Measurements from ENCODE around the gene GOLGA6A. TPM values are rescaled to one million over a fixed set of nuclear protein-coding genes. Genes with fewer than 3 reads are reported as not detected.
"Not testable (repeated sequence)": the region's sequence is repeated elsewhere in the genome, so short reads cannot be mapped to it uniquely, and the experiment has no call there.

The GOLGA6A gene
- total and polyA plus RNA-seq, 2 of the 13 experiments (the other 11 are each of a cell fraction or from before 2014, with no cell fraction given): 0.04 to 0.22 TPM

DNA sequence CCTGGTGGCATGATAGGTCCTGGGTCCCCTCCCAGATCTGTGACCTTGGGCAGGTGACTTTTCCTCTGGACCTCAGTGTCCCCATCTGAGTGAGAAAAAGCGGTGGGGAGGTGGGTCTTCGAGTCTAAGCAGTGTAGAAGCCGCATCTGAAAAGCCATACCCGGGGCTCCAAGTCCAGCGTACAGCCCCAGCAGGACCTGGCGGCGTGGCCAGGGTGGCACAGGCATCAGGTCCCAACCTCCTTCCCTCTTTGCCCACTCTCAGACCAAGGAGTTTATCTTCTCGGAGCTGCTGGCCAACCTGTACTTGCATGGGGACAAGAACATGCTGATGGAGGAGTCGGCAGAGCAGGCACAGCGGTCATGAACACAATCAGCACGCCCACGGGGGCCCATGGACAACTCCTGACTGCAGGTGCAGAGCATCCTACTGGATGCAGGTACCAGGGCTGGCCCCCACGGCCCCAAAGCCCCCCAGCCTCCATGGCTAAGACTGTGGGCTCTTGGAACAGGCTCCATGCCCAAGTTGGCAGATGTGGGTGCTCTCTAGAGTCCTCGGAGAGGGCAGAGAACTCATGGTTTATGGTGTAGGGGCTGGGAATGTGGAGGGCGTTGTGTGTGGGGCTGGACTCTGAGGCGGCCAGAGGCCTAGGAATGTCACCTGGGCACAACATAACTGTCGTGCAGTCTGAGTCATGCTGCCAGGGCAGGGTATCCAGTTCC, 18.8 kb downstream of the GOLGA6A start:
- H3K27ac ChIP-seq (ENCODE audit: extremely low read length, insufficient read depth, low read length); intact Hi-C loops (cut with micrococcal nuclease; ENCODE audit: unreplicated experiment); in situ Hi-C loops (cut with HindIII; ENCODE audit: extremely low pct_ligation_motif_present, low pct_unique_long_range_greater_than_20kb); H2AFZ ChIP-seq (ENCODE audit: low read length); H3K9ac ChIP-seq (ENCODE audit: insufficient read depth, low read depth, low read length); H3K4me3 ChIP-seq (replicated peaks in 1 of 3; ENCODE audit: insufficient read depth in 1 of 3, low read depth in 2 of 3, low read length in 3 of 3); POLR2A ChIA-PET; H4K20me1 ChIP-seq (ENCODE audit: insufficient read depth, low read length); H3K4me1 ChIP-seq (ENCODE audit: insufficient read depth, low read length); H3K9me3 ChIP-seq (ENCODE audit: low read length); CTCF ChIA-PET (ENCODE audit: low intra/inter-chr PET ratio, low total read pairs); DNase-seq (ENCODE audit: low spot score); FAIRE-seq; ATAC-seq; H3K4me2 ChIP-seq (ENCODE audit: low read depth, low read length); H3K27me3 ChIP-seq (ENCODE audit: control insufficient read depth in 1 of 2, insufficient read depth in 2 of 2, low read length in 2 of 2); H3K79me2 ChIP-seq (ENCODE audit: insufficient read depth, low read length); BruUV-seq (replicated peaks); H3K36me3 ChIP-seq (replicated peaks in 1 of 2; ENCODE audit: control insufficient read depth in 1 of 2, insufficient read depth in 2 of 2, low read length in 2 of 2): not testable (repeated sequence)
- WGBS (ENCODE audit: low lambda C conversion rate): 0% methylated on average over 1 of the region's 17 CpGs

DNA sequence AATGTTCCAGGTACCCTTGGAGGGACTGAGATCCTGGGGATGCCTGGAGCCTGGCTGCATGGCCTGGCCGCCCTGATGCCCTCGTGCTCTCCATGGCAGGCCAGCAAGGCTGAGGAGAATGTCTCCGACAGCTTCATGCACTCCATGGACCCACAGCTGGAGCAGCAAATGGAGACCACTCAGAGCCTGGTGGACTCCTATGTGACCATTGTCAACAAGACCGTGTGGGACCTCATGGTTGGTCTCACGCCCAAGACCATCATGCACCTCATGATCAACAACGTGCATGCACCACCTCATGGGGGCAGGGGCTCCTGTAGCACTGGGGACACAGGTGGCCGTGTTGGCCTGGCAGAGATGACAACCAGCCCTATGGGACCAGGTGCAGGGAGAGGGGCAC, 19.7 kb downstream of the GOLGA6A start:
- in situ Hi-C loops (cut with HindIII; ENCODE audit: extremely low pct_ligation_motif_present, low pct_unique_long_range_greater_than_20kb): no loop called here
- no peak for FAIRE-seq
- ChIA-PET CTCF (ENCODE audit: low intra/inter-chr PET ratio, low total read pairs) (no interaction called here), POLR2A (no interaction called here)
- H4K20me1 ChIP-seq (ENCODE audit: insufficient read depth, low read length): no peaks in the 10 kb centered on the region
- no peaks in the 10 kb centered on the region for H3K9me3 ChIP-seq (ENCODE audit: low read length)
- no peak overlapping the region for H3K4me2 ChIP-seq (ENCODE audit: low read depth, low read length)
- H3K36me3 ChIP-seq (replicated peaks in 1 of 2; ENCODE audit: control insufficient read depth in 1 of 2, insufficient read depth in 2 of 2, low read length in 2 of 2): no peaks in the 10 kb centered on the region
- no peak overlapping the region for H2AFZ ChIP-seq (ENCODE audit: low read length)
- no peaks in the 10 kb centered on the region for H3K27me3 ChIP-seq (ENCODE audit: control insufficient read depth in 1 of 2, insufficient read depth in 2 of 2, low read length in 2 of 2)
- DNase-seq (ENCODE audit: low spot score): no peak
- intact Hi-C loops (cut with micrococcal nuclease; ENCODE audit: unreplicated experiment): no loop called here
- WGBS (ENCODE audit: low lambda C conversion rate): no CpG with 5 or more reads among the region's 7 CpGs
- H3K4me1 ChIP-seq (ENCODE audit: insufficient read depth, low read length): no peaks in the 10 kb centered on the region
- H3K79me2 ChIP-seq (ENCODE audit: insufficient read depth, low read length): no peaks in the 10 kb centered on the region
- BruUV-seq (replicated peaks): no TSS peak
- ATAC-seq: no peak
- no peak overlapping the region for H3K27ac ChIP-seq (ENCODE audit: extremely low read length, insufficient read depth, low read length)
- no peak overlapping the region for H3K9ac ChIP-seq (ENCODE audit: insufficient read depth, low read depth, low read length)
- no peak overlapping the region for H3K4me3 ChIP-seq (replicated peaks in 1 of 3; ENCODE audit: insufficient read depth in 1 of 3, low read depth in 2 of 3, low read length in 3 of 3)
- TF ChIP-seq ZNF580 (CRISPR knock-in tag; IDR thresholded peaks at IDR 0.05; ENCODE audit: borderline replicate concordance, low read depth) (no peak), FOXJ3 (CRISPR knock-in tag; IDR thresholded peaks at IDR 0.05; ENCODE audit: borderline replicate concordance) (no peak), EED (CRISPR knock-in tag; IDR thresholded peaks at IDR 0.05) (no peak), CBX2 (IDR thresholded peaks at IDR 0.05; ENCODE audit: low read depth, low read length) (no peak), CBX2 (CRISPR knock-in tag; IDR thresholded peaks at IDR 0.05; ENCODE audit: low read depth) (no peak), ZNF775 (CRISPR knock-in tag; IDR thresholded peaks at IDR 0.05; ENCODE audit: borderline replicate concordance) (no peak), RXRA (CRISPR knock-in tag; IDR thresholded peaks at IDR 0.05) (no peak), GABPB1 (CRISPR knock-in tag; IDR thresholded peaks at IDR 0.05) (no peak), ZNF83 (CRISPR knock-in tag; IDR thresholded peaks at IDR 0.05; ENCODE audit: borderline replicate concordance) (no peak), SMARCE1 (IDR thresholded peaks at IDR 0.05; ENCODE audit: borderline replicate concordance) (no peak)

Measured in HepG2 (cell line).